Lung (tissue), 12 donors: ENCODE measurements around the gene TMEM256. TPM values are rescaled to one million over a fixed set of nuclear protein-coding genes. Genes with fewer than 3 reads are reported as not detected.

Experiments used
- ATAC-seq: fragments of 200-7000 bp; cut with Tn5 transposase; one replicate; pipeline ENCODE4 v1.9.1; 2020; ENCODE audit warnings: moderate number of reproducible peaks; ENCODE audit not compliant: insufficient read depth, low FRiP score
- DNase-seq, 3 donors: peaks; one replicate each; pipeline ENCODE4 v3.0.0-alpha.2; 2013 to 2017
- H3K27ac ChIP-seq, 2 donors: one replicate each; pipeline ENCODE4 v1.5.1; 2013; ENCODE audit warnings: mild to moderate bottlenecking in 2 of 2, moderate library complexity in 2 of 2, control low read depth in 1 of 2, inconsistent platforms in 1 of 2, low read depth in 1 of 2, low read length in 1 of 2
- H3K27me3 ChIP-seq, 3 donors: one replicate each; pipeline ENCODE4 v1.5.1; 2013; ENCODE audit warnings: low read length in 2 of 3; ENCODE audit not compliant: control insufficient read depth in 3 of 3, insufficient read depth in 3 of 3
- H3K36me3 ChIP-seq, 4 donors: one replicate each; pipeline ENCODE4 v1.5.1; 2013; ENCODE audit warnings: low read length in 4 of 4, mild to moderate bottlenecking in 1 of 4, moderate library complexity in 1 of 4; ENCODE audit not compliant: control insufficient read depth in 4 of 4, insufficient read depth in 4 of 4
- H3K4me1 ChIP-seq, 5 donors: one replicate each; pipeline ENCODE4 v1.5.1; 2013; ENCODE audit warnings: low read length in 5 of 5, mild to moderate bottlenecking in 2 of 5, moderate library complexity in 1 of 5; ENCODE audit not compliant: control insufficient read depth in 5 of 5, insufficient read depth in 5 of 5
- H3K4me3 ChIP-seq: one replicate; pipeline ENCODE4 v1.5.1; 2013; ENCODE audit warnings: mild to moderate bottlenecking, control low read depth, moderate library complexity
- H3K9ac ChIP-seq, 2 donors: one replicate each; pipeline ENCODE4 v1.5.1; 2013; ENCODE audit warnings: low read length in 2 of 2, control low read depth in 1 of 2; ENCODE audit not compliant: insufficient read depth in 1 of 2
- H3K9me3 ChIP-seq, 4 donors: one replicate each; pipeline ENCODE4 v1.5.1; 2013; ENCODE audit warnings: low read length in 3 of 4, mild to moderate bottlenecking in 1 of 4, moderate library complexity in 1 of 4; ENCODE audit not compliant: control insufficient read depth in 4 of 4, insufficient read depth in 3 of 4
- WGBS, 2 donors: extraction: QIAGEN DNeasy Blood & Tissue Kit; methylation state at CpG; one replicate each; pipeline ENCODE4 v1.1.7; 2013; 5-methylcytosine and 5-hydroxymethylcytosine counted together
- polyA plus RNA-seq, 2 donors: library from polyadenylated mRNA; stranded (reverse); fragments of 200-250 nt; gene quantifications; one replicate each; pipeline ENCODE4 v1.2.1, GENCODE V29; 2013
- total RNA-seq, 2 donors: library from RNA; depleted of rRNA in 1 of 2; stranded (reverse); fragments of >200 nt in 1 of 2; gene quantifications; one replicate each; pipeline ENCODE4 v1.2.1, GENCODE V29; 2014 to 2021
- TF ChIP-seq, protein P1 (sequence below): IDR thresholded peaks from 2 replicates; pipeline ENCODE4 v1.5.1; 2012; ENCODE audit warnings: mild to moderate bottlenecking; ENCODE audit errors: control extremely low read depth, extremely low read depth
- donor health status: control.
- donor health status: control.
- donor health status: Bipolar disorder and iron deficiency.
- donor health status: healthy.
- donor health status: DM: yes; HTN: yes; CAD: no.

The TMEM256 gene
- total and polyA plus RNA-seq, 4 donors = 70.2 to 247 (median 75.1) TPM

DNA sequence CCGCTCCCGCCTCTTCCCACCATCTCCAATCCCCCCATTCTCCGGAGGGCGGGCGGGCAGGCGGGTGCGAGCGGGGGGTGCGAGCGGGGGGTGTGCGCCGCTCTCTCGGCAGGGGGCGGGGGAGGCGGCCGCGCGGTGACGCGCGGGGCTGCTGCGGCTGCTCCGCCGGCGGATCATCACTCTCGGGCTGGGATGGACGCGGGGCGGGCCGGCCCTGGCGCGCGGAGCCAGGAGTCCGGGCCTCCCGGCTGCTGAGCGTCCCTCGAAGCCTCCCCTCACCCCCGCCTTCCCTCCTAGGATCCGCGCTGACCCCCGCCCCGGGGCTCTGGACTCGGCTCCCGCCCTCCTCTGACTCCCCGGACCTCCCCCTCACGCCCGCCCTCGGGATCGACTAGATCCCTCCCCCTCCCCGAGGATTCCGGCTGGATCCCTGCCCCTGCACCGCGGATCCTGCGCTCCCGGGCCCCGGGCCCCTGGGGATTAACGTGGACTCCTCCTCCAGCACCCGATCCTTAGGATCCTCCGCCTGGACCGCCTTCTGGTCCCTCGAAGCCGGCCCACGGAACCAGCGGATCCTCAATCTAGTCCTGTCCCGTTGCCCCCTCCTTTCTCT, 946 bp upstream of the TMEM256 start:
- 0 to 1% methylated on average over 34 to 65 of the region's 65 CpGs for WGBS, 2 donors

DNA sequence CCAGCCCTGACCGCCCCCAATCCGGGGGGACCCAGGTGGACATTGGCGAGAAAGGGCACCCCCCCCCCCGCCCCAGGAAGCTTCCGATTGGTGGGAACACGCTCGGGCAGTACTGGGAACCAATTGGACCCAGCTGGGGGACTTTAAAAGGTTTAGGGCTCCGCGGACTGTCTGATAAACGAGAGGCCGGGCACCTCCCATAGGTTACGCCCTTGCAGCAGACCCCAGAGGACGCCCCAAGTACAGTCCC, 245 bp downstream of the TMEM256 start:
- TF ChIP-seq, protein P1, sequence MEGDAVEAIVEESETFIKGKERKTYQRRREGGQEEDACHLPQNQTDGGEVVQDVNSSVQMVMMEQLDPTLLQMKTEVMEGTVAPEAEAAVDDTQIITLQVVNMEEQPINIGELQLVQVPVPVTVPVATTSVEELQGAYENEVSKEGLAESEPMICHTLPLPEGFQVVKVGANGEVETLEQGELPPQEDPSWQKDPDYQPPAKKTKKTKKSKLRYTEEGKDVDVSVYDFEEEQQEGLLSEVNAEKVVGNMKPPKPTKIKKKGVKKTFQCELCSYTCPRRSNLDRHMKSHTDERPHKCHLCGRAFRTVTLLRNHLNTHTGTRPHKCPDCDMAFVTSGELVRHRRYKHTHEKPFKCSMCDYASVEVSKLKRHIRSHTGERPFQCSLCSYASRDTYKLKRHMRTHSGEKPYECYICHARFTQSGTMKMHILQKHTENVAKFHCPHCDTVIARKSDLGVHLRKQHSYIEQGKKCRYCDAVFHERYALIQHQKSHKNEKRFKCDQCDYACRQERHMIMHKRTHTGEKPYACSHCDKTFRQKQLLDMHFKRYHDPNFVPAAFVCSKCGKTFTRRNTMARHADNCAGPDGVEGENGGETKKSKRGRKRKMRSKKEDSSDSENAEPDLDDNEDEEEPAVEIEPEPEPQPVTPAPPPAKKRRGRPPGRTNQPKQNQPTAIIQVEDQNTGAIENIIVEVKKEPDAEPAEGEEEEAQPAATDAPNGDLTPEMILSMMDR = no peak
- Histone ChIP-seq H3K4me3 (peak overlapping the region; percentile 49), H3K27me3 (no peaks in the 10 kb centered on the region), H3K9me3 (no peaks in the 10 kb centered on the region), H3K27ac (peak overlapping the region; percentile 87 to 88), H3K9ac (peak overlapping the region in 1 of 2 donors; percentile 38), H3K4me1 (peaks cover 0 to 13% (median 7%) of the 10 kb centered on the region in 5 donors), H3K36me3 (no peaks in the 10 kb centered on the region)
- ATAC-seq (peak; percentile 28), DNase-seq (no peak)
- 0% methylated on average over 11 to 13 of the region's 13 CpGs for WGBS, 2 donors

More for the DNA sequence above, 946 bp upstream of the TMEM256 start:
- peak overlapping the region; percentile 51 for H3K4me3 ChIP-seq
- H3K4me1 ChIP-seq = peaks cover 0 to 13% (median 7%) of the 10 kb centered on the region in 5 donors
- TF ChIP-seq, protein P1 = no peak
- H3K9me3 ChIP-seq = no peaks in the 10 kb centered on the region
- DNase-seq = peak in 1 of 3 donors; percentile 53
- ATAC-seq = peak; percentile 21
- H3K36me3 ChIP-seq = peaks cover 0 to 4% (median 2%) of the 10 kb centered on the region in 4 donors
- H3K9ac ChIP-seq = peak overlapping the region in 1 of 2 donors; percentile 85
- H3K27me3 ChIP-seq = no peaks in the 10 kb centered on the region
- H3K27ac ChIP-seq = peak overlapping the region in 1 of 2 donors; percentile 73

DNA sequence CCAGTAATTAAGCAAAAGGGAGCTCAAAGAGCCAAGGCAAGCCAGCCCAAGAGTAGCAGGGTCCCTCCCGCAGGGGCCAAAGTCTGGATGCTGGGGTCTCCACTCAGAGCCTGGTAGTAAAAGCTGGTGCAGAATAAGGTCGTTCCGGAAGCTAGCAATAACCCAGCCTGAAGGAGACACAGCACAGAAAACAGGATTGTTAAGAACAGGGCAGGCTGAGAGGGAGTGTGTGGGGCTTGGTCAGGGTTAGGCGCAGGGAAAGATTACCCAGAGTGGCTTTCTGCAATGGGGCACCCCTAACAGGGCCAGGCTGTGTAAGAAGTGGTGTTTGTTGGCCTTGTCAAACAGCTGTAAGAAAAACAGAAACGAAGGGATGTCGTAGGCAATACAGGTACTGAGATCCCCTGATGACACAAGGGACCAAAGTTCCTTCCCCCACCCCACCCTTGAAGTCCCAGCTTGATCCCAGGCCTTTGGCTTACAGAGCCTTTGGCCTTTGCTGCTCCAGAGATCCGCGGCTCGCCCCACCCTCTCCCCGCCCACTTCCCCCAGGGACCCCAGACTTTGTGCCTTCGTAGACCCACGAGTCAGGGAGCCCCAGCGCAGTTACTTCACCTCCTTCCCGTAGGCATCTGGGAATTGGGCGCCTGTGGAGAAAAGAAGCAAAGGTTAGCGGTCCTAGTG, 712 bp downstream of the TMEM256 start:
- Histone ChIP-seq H3K4me3 (peak overlapping the region; percentile 49), H3K9me3 (no peaks in the 10 kb centered on the region), H3K36me3 (no peaks in the 10 kb centered on the region), H3K9ac (peak overlapping the region in 1 of 2 donors; percentile 90), H3K27ac (peak overlapping the region; percentile 87 to 88), H3K4me1 (peaks cover 0 to 13% (median 7%) of the 10 kb centered on the region in 5 donors), H3K27me3 (no peaks in the 10 kb centered on the region)
- TF ChIP-seq, protein P1 = no peak
- DNase-seq (no peak), ATAC-seq (no peak)
- WGBS, 2 donors = 14 to 16% methylated on average over 16 of the region's 16 CpGs
